Measurements from ENCODE around the gene LY9.

DNA sequence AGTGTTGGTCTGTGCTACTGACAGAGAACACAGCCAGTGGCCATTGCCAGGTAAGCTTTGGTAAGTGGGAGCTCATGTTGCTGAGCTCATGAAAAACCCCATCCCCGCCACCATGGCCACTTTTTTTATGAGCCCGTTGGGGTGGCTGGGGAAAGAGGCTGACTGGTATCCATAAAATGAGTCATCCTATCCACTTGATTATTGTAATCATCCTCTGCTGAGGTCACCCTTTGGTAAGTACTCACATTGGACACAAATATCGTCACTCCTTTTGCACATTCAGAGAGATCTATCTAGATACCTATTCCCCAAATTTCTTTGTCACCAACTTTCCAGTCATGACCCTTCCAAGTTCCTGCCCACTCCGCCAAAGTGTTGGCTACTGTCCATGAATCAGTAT, 34.9 kb upstream of the LY9 start:
- TF ChIP-seq CTCF (conservative IDR thresholded peaks at IDR 0.05; ENCODE audit: low read depth, low read length) = no peak
- no peak for TF ChIP-seq EZH2 (IDR thresholded peaks at IDR 0.05; ENCODE audit: borderline replicate concordance, low read depth, low read length, poor library complexity, severe bottlenecking)
